ENCODE results near the gene KRTAP10-6.

KRTAP10-6 gene

GRCh38 chr21:44547656-44548331 lies 44.5 kb downstream of the KRTAP10-6 start:
- TF ChIP-seq GATA2 (IDR thresholded peaks at IDR 0.05; ENCODE audit: low read depth, low read length): no peak
- no peak for TF ChIP-seq GATA3 (IDR thresholded peaks at IDR 0.05; ENCODE audit: low read depth, low read length)

- TF ChIP-seq GATA3 (IDR thresholded peaks at IDR 0.05; ENCODE audit: low read depth, low read length) (no peak), GATA2 (IDR thresholded peaks at IDR 0.05; ENCODE audit: low read depth, low read length) (no peak)
Observed at GRCh38 chr21:44544566-44544965, 47.7 kb downstream of the KRTAP10-6 start.

GRCh38 chr21:44542716-44543115 lies 49.6 kb downstream of the KRTAP10-6 start:
- TF ChIP-seq GATA2 (IDR thresholded peaks at IDR 0.05; ENCODE audit: low read depth, low read length) (no peak), GATA3 (IDR thresholded peaks at IDR 0.05; ENCODE audit: low read depth, low read length) (no peak)

All from SH-SY5Y (cell line).